Spinal cord (tissue), 10 donors: Measurements from ENCODE around the gene SUN1. TPM values are rescaled to one million over a fixed set of nuclear protein-coding genes. Genes with fewer than 3 reads are reported as not detected.

Experiments
- DNase-seq, 6 donors: peaks; one replicate each; pipeline versions ENCODE4 v3.0.0 to v3.0.0-alpha.2; 2013 to 2015; ENCODE audit warnings: low spot score in 6 of 6, low read depth in 4 of 6
- H3K27ac ChIP-seq: one replicate; pipeline ENCODE4 v1.5.1; 2013; ENCODE audit warnings: low read depth, low read length, control low read depth
- H3K27me3 ChIP-seq: one replicate; pipeline ENCODE4 v1.6.1; 2013; ENCODE audit warnings: low read length; ENCODE audit not compliant: control insufficient read depth, insufficient read depth
- H3K36me3 ChIP-seq: one replicate; pipeline ENCODE4 v1.6.1; 2013; ENCODE audit warnings: low read length; ENCODE audit not compliant: control insufficient read depth, insufficient read depth
- H3K4me1 ChIP-seq: one replicate; pipeline ENCODE4 v1.6.1; 2013; ENCODE audit warnings: low read length; ENCODE audit not compliant: control insufficient read depth, insufficient read depth
- H3K4me3 ChIP-seq: one replicate; pipeline ENCODE4 v1.5.1; 2013; ENCODE audit warnings: low read depth, low read length, control low read depth
- H3K9me3 ChIP-seq: one replicate; pipeline ENCODE4 v1.6.1; 2013; ENCODE audit warnings: low read length; ENCODE audit not compliant: control insufficient read depth, insufficient read depth
- WGBS: methylation state at CpG from one replicate; pipeline ENCODE4 v1.1.5; 2013; ENCODE audit warnings: missing lambda C conversion rate; ENCODE audit not compliant: insufficient coverage; 5-methylcytosine and 5-hydroxymethylcytosine counted together
- polyA plus RNA-seq, 2 donors: library from polyadenylated mRNA; unstranded; fragments of 120-200 nt; gene quantifications; one replicate each; pipeline ENCODE4 v1.2.1, GENCODE V29; 2013; ENCODE audit not compliant: insufficient read length in 2 of 2
- total RNA-seq, 2 donors: library from RNA; depleted of rRNA in 1 of 2; stranded (reverse); fragments of 120-200 nt in 1 of 2; fragments of >200 nt in 1 of 2; gene quantifications; one replicate each; pipeline versions ENCODE4 v1.2.3 to v1.2.4, GENCODE V29; 2013 to 2014
- donor health status: healthy.

The SUN1 gene
- total and polyA plus RNA-seq, 4 donors, result 114 to 185 (median 170) TPM

GRCh38 chr7:915291-916218 lies 83.3 kb downstream of the SUN1 start:
- H3K27ac ChIP-seq, result no peak overlapping the region
- peaks cover 51% of the 10 kb centered on the region for H3K4me1 ChIP-seq

GRCh38 chr7:916291-916941 lies 84.1 kb downstream of the SUN1 start:
- peaks cover 44% of the 10 kb centered on the region for H3K4me1 ChIP-seq
- H3K27ac ChIP-seq, result peak overlapping the region; percentile 49
- no peaks in the 10 kb centered on the region for H3K27me3 ChIP-seq
- WGBS, result 61% methylated on average over 2 of the region's 17 CpGs
- no peaks in the 10 kb centered on the region for H3K9me3 ChIP-seq
- peak in 2 of 6 donors; percentile 28 to 55 for DNase-seq
- H3K36me3 ChIP-seq, result peaks cover 70% of the 10 kb centered on the region
- H3K4me3 ChIP-seq, result no peak overlapping the region

More at GRCh38 chr7:915291-916218, 83.3 kb downstream of the SUN1 start:
- Histone ChIP-seq H3K36me3 (peaks cover 69% of the 10 kb centered on the region), H3K27me3 (no peaks in the 10 kb centered on the region), H3K9me3 (no peaks in the 10 kb centered on the region), H3K4me3 (no peak overlapping the region)
- no peak for DNase-seq
- WGBS, result 77% methylated on average over 42 of the region's 43 CpGs

- peaks cover 74% of the 10 kb centered on the region for H3K36me3 ChIP-seq
- no peak overlapping the region for H3K27ac ChIP-seq
- no peak overlapping the region for H3K4me3 ChIP-seq
- peaks cover 46% of the 10 kb centered on the region for H3K4me1 ChIP-seq
- no peak for DNase-seq
- no peaks in the 10 kb centered on the region for H3K9me3 ChIP-seq
- WGBS, result 82% methylated on average over 18 of the region's 33 CpGs
- H3K27me3 ChIP-seq, result no peaks in the 10 kb centered on the region
Observed at GRCh38 chr7:917255-918117, 85.2 kb downstream of the SUN1 start.

GRCh38 chr7:918118-918425 lies 85.8 kb downstream of the SUN1 start:
- Histone ChIP-seq H3K4me1 (peaks cover 46% of the 10 kb centered on the region), H3K9me3 (no peaks in the 10 kb centered on the region), H3K4me3 (no peak overlapping the region), H3K27ac (no peak overlapping the region), H3K27me3 (no peaks in the 10 kb centered on the region), H3K36me3 (peaks cover 77% of the 10 kb centered on the region)
- 80% methylated on average over 8 of the region's 9 CpGs for WGBS
- no peak for DNase-seq

- Histone ChIP-seq H3K27me3 (no peaks in the 10 kb centered on the region), H3K27ac (no peak overlapping the region), H3K36me3 (peaks cover 81% of the 10 kb centered on the region), H3K9me3 (no peaks in the 10 kb centered on the region), H3K4me3 (no peak overlapping the region), H3K4me1 (peaks cover 51% of the 10 kb centered on the region)
- WGBS, result 92% methylated on average over 18 of the region's 21 CpGs
- no peak for DNase-seq
Observed at GRCh38 chr7:918441-919113, 86.3 kb downstream of the SUN1 start.

- 89% methylated on average over 7 of the region's 13 CpGs for WGBS
Observed at GRCh38 chr7:919114-919442, 86.8 kb downstream of the SUN1 start.

GRCh38 chr7:919924-920341 lies 87.7 kb downstream of the SUN1 start:
- 85% methylated on average over 22 of the region's 26 CpGs for WGBS
- H3K36me3 ChIP-seq, result peaks cover 76% of the 10 kb centered on the region
- peaks cover 49% of the 10 kb centered on the region for H3K4me1 ChIP-seq
- DNase-seq, result no peak
- H3K27ac ChIP-seq, result no peak overlapping the region
- H3K4me3 ChIP-seq, result no peak overlapping the region
- H3K27me3 ChIP-seq, result no peaks in the 10 kb centered on the region
- H3K9me3 ChIP-seq, result no peaks in the 10 kb centered on the region

More at GRCh38 chr7:919114-919442, 86.8 kb downstream of the SUN1 start:
- no peak for DNase-seq
- Histone ChIP-seq H3K4me1 (peaks cover 51% of the 10 kb centered on the region), H3K36me3 (peaks cover 79% of the 10 kb centered on the region), H3K4me3 (no peak overlapping the region), H3K27ac (no peak overlapping the region), H3K27me3 (no peaks in the 10 kb centered on the region), H3K9me3 (no peaks in the 10 kb centered on the region)

- Histone ChIP-seq H3K4me1 (peaks cover 48% of the 10 kb centered on the region), H3K27me3 (no peaks in the 10 kb centered on the region), H3K27ac (no peak overlapping the region), H3K9me3 (no peaks in the 10 kb centered on the region), H3K36me3 (peaks cover 76% of the 10 kb centered on the region), H3K4me3 (no peak overlapping the region)
- 83% methylated on average over 37 of the region's 40 CpGs for WGBS
- no peak for DNase-seq
Observed at GRCh38 chr7:920351-921070, 88.2 kb downstream of the SUN1 start.
